GM19455 (cell line): Measurements from ENCODE around the gene ASTN2.
"Not testable (repeated sequence)": the region's sequence is repeated elsewhere in the genome, so short reads cannot be mapped to it uniquely, and the experiment has no call there.

ENCODE experiments used
- ATAC-seq: cut with Tn5 transposase; IDR thresholded peaks from one replicate; pipeline ENCODE4 v1.9.1; 2021; ENCODE audit not compliant: unreplicated experiment

ASTN2 gene

DNA sequence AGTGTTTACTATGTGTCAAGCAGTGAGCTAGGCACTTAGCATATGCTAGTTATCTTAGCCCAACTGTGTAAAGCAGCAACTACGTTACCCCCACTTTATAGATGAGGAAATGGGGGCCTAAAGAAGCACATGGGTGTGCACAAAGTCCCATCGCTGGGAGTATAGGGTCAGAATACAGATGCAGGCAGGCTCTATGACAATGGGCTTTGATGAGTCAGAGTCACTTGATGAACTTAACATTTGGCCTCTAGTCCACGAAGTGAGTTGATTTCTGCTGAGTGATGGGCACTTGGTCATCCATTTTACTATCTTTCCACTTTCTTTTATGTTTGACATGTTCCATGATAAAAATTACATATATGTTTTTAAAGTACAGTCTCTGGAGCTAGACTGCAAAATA is 523.4 kb downstream of the ASTN2 start:
- no peak for ATAC-seq

GRCh38 chr9:116888476-116888875 is 526.4 kb downstream of the ASTN2 start:
- ATAC-seq, result not testable (repeated sequence)

DNA sequence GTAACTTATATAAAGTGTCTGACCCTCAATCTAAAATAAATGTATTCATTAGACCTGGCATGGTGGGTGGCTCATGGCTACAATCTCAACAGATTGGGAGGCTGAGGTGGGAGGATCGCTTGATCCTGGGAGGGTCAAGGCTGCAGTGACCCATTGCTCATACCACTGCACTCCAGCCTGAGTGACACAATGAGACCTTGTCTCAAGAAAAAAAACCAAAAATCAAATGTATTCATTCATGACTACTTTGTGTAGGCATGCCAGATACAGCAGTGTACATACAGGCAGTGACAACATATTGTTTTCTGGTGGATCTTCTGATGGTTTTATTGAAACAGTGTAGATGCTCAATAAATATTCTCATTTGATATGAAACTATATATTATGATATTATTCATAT is 526.8 kb downstream of the ASTN2 start:
- ATAC-seq, result no peak

- no peak for ATAC-seq
Measured at GRCh38 chr9:116883676-116884075, 531.2 kb downstream of the ASTN2 start.

- no peak for ATAC-seq
Measured at GRCh38 chr9:116877072-116877471, 537.8 kb downstream of the ASTN2 start.

DNA sequence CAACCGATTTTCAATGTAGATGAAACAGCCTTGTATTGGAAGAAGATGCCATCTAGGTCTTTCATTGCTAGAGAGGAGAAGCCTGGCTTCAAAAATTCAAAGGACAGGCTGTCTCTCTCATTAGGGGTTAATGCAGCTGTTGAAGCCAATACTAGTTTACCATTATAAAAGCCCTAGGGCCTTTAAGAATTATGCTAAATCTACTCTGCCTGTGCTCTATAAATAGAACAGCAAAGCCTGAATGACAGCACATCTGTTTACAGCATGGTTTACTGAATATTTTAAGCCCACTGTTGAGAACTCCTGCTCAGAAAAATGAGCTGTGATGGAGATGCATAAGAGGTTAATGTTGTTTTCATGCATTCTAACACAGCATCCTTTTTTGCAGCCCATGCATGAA is 539.3 kb downstream of the ASTN2 start:
- ATAC-seq, result no peak

GRCh38 chr9:116873937-116874914 is 540.6 kb downstream of the ASTN2 start:
- no peak for ATAC-seq

DNA sequence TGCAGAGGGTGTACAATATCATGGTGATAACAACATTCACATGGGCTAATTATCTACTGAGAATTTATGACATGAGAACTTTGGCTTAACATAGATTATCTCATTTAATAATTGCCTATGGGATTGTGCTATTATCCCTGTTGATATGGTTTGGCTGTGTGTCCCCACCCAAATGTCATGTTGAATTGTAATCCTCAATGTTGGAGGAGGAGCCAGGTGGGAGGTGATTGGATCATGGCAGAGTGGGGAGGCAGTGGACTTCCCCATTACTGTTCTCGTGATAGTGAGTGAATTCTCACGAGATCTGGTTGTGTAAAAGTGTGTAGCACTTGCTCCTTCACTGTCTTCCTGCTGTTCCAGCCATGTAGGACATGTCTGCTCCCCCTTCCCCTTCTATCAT is 541.4 kb downstream of the ASTN2 start:
- ATAC-seq, result no peak

DNA sequence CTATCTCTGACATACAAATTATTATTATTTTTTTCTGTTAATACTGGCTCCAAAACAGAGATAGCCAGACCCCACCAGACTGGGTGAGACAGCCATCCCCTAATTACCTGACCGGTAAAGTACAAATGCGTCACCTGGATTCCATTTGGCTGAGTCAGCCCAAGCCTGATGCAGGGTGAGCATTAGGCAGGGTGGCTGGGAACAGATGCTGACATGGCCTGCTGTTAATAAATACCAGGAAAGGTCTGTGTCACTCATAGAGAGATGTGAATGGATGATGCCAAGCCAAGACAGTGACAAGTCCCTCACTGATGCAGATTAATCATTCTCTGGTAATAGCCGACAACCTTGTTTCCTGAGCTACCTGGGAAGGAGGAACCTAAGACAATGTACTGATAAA is 544.3 kb downstream of the ASTN2 start:
- no peak for ATAC-seq

- ATAC-seq, result no peak
Measured at GRCh38 chr9:116868201-116868600, 546.7 kb downstream of the ASTN2 start.

DNA sequence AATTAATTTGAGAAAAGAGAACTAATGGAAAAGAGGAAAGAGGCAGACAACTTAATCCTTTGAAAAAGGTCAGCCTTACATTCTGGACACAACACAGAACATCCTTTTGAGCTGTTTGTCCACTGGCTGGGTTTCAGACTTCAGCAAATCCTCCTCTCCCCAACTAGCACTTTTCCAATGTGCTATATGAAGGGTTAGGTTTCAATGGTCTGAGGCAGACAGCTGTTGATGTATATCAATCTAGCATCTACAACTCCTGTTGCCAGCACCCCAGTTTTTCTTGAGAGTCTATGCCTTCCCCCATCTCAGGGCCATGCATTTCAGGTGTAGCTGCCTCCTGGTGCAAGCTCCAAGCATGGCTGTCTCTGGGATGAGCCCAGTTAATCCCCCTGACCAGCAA is 553.5 kb downstream of the ASTN2 start:
- ATAC-seq, result no peak

- ATAC-seq, result no peak
Measured at GRCh38 chr9:116860509-116861120, 554.2 kb downstream of the ASTN2 start.

DNA sequence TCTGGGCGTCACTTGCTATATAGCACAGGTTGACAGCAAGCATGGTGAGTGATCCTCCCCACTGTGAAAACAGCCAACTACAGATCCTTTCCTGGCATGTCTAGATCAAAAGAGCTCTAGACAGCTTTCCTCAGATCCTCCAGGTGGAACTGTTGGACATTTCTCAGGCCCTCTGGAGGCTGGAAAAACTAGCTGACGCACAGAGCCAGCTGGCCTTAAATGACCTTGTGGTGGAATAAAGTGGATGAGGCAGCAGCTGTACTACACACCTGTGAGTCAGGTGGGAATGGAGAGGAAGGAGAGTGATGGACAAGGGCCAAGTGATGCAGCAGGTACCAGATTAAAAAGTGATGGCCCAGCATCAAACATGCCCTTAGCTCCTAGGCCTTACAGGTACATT is 555.1 kb downstream of the ASTN2 start:
- no peak for ATAC-seq

- no peak for ATAC-seq
Measured at GRCh38 chr9:116857321-116857720, 557.5 kb downstream of the ASTN2 start.

- no peak for ATAC-seq
Measured at GRCh38 chr9:116855881-116856662, 558.8 kb downstream of the ASTN2 start.

DNA sequence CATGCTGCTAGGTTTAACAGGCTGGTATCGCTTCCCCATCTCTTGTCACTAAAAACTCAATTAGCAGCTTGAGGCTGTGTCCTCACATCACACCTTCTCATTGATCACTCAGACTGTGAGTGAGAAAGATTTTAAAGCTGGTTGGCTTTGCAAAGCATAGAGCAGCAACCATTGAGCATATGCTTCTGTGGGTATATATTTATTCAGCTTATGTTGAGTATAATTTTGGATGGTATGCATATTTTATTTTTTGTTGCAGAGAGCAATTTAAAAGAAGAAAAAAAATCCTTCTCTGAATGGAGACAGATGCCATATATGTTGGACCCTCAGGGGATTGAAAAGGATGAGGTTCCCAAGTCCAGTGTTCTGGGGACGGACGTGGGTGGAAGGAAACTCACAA is 565.1 kb downstream of the ASTN2 start:
- no peak for ATAC-seq

- ATAC-seq, result no peak
Measured at GRCh38 chr9:116844621-116845020, 570.2 kb downstream of the ASTN2 start.

- no peak for ATAC-seq
Measured at GRCh38 chr9:116843863-116844620, 570.8 kb downstream of the ASTN2 start.

GRCh38 chr9:116842658-116843057 is 572.2 kb downstream of the ASTN2 start:
- no peak for ATAC-seq

- not testable (repeated sequence) for ATAC-seq
Measured at GRCh38 chr9:116838468-116838867, 576.4 kb downstream of the ASTN2 start.
